IPS DF 4.7 (cell line): ENCODE measurements around the gene ADGRD1.
"Not testable (repeated sequence)": the region's sequence is repeated elsewhere in the genome, so short reads cannot be mapped to it uniquely, and the experiment has no call there.

ENCODE experiments used
- DNase-seq: peaks from one replicate; pipeline ENCODE4 v3.0.0-alpha.2; 2013; ENCODE audit warnings: low spot score; ENCODE audit errors: extremely low read depth

Gene ADGRD1

DNA sequence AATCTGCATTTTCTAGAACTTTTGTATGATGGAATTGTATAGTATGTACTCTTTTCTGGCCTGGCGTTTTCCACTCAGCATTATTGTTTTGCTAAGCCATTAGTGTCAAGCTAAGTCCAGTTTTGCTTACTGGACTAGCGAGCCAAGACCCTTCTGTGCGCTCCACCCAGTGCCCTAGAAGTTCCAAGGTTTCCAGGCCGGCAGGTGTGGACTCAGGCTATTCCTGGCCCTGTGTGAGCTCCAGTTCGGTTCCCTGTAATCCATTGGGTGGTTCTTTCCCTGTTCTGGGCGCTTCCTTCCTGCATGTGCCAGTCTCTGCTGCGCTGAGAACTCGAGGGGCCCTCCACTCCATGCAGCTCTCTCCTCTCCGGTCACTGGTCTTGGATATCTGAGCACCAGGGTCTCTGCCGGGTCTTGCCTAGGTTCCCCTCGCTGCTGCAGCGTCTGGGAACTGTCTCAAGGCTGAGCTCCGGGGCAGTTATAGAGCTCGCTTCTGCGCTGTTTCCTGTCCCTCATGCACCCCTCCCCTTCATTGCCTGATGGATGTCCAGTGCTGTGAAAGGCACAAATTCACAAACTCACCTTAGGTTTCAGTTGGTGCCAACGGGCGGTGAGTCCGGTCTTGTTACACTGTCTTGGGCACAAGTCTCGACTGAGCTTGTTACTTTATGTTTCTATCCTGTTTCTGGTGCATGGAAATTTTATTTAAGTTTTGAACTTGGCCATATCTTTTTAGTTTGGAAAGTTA is 100.8 kb downstream of the ADGRD1 start:
- no peak for DNase-seq

DNA sequence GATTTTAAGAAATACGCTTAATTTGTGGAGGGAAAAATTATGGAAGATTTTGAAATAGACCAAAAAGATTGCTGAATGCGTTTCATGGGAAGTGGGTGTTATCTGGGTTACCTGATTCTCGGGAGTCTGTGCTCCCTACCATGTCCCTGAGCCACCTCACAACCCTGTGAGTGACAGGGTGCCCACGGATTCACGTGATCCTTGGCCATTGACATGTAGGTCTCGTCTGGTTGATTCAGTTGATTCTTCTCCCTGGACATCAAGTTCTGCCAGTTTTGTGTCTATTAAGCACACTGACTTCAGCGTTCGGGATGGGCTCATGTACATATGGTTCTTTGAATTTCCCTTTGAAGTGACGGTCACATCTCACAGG is 101.4 kb downstream of the ADGRD1 start:
- no peak for DNase-seq

DNA sequence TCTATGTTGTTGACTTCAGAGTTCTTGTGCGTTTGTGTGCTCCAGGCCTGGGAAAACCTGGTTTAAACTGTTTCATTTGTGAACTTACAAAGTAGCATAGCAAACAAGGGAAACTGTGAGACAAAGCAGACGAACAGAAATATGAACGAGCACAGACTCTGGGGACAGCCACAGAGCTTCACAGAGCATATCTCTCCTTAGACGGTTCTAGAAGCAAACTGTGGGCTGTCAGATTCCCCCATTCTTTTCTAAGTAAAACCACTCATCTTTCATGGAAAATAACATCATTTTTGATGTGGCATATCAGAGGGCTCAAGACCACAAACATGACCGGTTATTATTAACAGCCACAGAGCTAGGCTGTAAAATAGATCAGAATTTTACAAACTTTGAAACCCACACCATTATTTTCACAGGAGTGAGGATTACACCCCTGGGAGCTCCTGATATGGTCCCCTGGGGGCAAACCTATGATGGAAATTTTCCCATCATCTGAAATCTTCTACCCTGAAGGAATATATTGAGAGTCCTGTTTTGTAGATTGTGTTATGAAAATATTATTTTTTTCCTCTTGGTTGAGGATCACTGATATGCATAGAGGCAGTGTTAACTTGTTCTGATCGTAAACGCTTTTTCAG is 102.0 kb downstream of the ADGRD1 start:
- DNase-seq, result no peak

DNA sequence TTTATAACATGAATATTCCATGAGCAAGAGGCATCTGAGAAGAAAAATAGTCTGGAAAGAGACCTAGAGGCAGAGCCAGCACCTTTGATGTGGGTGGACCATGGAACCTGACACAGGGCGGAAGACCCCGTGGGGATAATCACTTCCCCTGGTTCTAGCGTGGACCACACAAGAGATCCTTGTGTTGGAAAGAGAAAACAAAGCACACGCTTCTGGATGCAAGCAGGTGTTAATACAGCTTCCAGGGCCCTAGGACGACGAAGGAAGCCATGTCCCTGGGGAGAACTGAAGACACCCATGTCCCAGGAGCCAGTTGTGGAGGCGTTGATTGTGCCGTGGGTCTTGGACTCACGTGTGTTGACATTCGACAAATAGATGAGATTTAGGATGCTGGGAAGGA is 102.9 kb downstream of the ADGRD1 start:
- DNase-seq, result no peak

DNA sequence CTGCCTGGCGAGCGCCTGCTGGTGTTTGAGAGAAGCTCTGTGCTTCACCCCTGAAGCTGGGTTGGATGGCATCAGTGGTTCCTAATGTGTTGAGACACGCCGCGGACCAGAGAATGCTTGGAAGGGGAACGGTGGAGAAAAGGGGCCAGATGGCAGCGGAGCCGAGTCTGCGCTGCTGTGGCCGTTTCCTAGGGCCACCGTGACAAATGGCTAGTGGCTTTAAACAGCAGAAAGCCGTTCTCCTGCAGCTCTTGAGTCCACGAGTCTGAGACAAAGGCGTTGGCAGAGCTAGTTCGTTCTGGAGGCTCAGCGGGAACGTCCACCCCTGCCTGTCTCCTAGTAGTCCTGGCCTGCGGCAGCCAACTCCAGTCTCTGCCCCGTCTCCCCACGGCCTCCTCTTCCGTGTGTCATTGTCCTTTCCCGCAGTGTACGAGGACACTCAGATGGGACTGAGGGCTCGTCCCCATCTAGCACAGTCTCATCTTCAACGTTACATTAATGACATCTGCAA is 103.6 kb downstream of the ADGRD1 start:
- no peak for DNase-seq

DNA sequence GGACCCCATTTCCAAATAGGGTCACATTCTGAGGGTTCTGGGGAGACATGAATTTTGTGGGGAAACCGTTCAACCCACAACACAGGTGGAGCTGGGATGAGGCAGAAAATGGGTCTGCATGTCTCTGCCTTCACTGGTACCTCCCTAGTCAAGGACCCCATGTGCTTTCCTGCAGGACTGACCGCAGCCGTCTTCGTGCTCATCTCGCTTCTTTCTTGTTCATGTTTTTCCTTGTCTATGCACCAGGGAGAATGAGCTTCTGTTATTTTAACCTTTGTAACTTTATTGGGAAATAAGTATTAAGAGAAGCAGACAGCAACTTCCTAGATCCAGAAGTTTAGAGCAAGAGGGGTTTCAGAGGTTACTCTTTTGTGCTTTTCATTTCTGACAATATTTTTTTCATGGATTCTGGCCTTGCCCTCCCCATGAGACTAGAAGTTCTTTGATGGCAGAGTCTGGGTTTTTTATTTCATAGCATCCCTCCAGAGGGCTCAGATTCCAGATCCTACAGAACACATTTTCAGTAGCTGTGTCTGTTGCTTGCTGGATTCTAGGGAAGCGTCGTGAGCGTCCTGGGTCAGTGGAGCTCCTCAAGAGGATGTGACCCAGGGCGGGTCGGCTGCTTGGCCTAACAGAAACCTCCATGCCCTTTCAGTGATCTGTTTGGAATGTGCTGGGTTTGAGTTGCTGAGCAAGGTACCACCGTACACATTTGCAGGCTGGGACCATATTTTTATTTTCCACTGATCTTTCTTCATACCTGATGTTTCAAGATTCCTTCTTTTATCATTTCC is 104.2 kb downstream of the ADGRD1 start:
- DNase-seq, result no peak

DNA sequence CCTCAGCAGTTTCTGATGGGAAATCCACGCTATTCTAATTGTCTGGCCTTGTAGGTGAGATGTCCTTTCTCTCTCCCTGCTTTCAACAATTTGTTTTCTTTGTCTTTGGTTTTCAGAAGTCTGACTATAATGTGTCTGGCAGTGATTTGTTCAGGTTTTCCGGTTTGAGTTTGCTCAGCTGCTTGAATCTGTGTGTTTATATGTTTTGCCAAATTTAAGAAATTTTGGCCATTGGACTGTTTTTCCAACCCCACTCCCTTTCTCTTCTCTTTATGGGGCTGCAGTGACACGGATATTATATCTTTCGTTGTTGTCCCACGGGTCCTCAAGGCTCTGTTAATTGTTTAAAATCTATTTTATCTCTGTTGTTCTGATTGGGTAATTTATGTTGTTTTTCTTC is 105.0 kb downstream of the ADGRD1 start:
- DNase-seq, result no peak

DNA sequence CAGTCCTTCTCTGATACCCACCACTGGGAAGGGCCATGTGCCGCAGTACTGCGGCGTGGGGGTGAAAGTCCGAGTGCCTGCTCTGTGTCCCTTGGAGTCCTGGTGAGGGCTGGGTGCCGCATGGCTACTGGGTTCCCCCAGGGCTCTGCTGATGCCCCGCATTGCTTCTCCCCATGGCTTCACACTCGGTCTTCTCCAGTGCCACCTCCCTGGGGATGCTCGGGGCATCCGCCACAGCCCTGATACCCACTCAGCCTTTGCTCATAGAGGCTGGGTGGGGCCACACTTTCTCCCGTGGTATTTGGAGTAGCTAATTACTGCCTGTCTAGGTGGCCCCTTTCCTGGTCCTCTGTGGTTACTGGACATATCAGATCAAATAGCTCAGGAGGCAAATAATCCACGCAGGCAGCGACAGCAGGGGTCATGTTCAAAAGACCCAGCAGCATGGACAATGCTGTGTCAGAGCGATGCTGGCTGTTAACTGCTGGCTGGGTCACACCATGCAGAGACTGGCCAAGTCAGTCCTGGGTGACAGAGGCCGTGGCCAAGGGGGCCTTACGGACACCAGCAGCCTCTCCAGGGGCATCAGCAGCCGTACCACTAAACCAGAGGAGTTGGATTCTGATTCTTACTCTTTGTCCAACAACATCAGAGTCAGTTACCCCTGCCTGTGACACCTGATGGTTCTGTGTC is 106.5 kb downstream of the ADGRD1 start:
- no peak for DNase-seq

DNA sequence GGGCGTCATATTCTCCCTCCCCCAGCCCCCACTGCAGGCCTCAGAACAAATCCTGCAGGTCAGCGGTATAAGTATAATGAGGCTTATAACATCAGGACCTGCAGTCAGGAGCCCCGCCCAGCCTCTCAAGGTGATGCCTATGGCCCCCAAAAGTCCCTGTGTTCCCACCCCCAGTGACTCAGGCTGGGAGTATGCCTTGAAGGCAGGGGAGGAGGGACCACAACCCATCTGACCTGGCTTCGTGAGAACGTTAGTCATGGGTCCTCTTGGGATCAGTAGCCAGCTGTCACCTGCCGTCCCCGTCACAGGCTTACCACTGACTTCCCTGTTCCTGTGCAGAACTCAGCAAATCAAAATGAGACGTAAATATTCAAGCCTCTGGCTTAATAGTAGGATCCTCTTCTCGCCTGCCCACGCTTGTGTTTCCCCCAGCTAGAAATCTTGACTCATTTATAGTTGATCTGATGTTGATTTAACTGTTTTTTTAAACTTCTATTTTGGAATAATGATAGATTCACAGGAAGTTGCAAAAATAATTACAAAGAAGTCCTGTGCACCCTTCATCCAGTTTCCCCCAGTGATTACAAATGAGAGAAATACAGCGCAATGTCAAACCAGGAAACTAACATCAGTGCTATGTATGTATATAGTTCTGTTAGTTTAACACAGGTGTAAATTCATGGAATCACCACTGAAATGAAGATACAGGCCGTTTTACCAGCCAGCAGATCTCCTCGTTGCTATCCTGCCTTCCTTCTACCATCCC is 107.5 kb downstream of the ADGRD1 start:
- no peak for DNase-seq

DNA sequence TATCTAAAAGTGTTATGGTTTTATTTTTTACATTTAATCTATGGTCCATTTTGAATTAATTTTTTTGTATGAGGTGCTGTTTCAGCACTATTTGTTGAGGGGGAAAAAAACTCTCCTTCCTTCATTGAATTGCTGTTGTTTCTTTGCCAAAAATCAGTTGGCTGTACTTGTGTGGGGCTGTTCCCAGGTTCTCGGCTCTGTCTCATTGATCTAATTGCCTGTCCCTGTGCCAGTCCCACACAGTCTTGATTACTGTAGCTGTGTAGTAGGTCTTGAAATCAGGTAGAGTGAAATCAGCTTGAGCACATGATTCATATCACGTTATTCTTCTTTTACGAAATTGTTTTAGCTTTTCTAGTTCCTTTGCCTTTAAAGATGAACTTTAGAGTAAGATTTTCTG is 109.7 kb downstream of the ADGRD1 start:
- DNase-seq, result no peak

DNA sequence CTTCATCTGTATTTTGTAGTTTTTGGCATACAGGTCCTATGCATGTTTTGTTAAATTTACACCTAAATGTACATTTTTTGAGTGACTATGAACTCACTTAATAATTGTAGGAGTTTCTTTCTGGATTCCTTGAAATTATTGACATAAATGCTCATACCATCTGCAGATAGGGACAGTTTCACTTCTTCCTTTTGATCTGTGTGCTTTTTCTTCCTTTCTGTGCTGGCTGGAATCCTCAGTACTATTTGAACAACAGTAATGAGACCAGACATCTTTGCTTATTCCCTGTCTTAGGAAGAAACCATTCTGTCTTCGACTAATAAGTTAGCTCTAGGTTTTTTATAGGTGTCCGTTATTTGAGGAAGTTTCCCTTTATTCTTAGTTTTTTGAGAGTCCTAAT is 110.3 kb downstream of the ADGRD1 start:
- no peak for DNase-seq

DNA sequence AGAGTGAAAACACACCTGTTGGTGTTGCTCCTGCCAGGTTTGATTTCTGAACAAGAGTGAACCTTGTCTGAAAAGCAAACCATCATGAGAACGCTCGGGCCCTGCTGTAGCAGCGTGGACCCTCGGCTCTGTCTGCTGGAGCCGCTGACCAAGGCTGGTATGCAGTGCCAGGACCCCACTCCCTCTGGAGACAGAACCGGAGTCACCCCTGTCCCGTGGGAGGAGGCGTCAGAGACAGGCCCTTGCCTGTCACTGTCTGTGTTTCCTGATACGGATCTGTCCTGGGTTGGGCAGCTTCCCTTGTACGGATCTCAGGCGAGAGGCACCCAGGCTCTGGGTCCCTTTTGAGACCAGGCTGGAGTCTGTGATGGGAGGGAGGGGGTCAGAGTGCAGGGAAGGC is 111.6 kb downstream of the ADGRD1 start:
- no peak for DNase-seq

DNA sequence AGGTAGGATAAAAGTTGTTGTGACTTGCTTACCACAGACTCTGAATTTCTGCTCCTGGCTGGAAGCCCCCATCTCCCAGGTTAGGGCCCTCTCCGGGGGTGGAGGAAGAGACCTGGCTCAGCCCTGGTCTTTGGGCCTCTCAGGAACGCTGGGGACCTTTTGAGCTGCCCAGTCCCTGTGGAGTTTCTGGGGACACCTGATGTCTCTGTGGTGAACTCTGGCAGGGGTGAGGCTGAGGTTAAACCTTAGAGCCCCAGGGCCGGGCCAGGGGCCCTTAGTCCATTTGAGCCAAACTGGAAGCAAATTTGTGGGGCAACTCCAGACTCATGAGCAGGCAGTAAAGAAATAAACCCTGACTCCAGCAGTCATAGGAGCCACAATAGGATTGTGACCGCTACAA is 112.1 kb downstream of the ADGRD1 start:
- DNase-seq, result no peak

DNA sequence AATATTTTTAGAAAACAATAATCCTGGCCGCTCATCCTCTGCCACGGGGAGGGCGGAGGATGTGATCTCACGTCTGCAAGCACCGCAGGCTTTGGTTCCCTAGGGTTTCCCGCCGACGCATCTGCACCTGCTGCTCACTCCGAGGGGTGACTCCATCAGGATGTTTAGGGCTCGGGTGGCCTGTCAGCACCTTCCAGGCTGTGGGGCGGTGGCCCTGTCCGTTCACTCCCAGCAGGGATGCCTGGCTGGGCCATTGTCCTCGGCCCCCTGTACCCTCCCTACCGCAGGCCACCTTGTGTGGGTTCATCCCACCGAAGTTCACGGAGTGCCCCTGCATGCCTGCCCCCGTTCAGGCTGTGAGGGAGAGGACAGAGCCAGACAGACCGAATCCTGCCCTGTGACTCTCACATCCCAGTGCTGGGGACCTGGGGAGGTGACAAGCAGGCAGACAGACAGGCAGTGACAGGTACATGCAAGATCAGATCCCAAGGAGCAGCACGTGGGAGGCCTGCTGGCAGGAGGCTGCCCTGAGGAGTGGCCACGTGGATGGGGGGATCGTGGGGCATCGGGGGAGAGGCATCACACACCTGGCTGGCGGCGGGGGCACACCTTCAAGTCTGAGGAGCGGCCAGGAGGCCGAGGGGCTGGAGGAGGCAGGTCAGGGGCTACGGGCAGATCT is 112.6 kb downstream of the ADGRD1 start:
- DNase-seq, result no peak

DNA sequence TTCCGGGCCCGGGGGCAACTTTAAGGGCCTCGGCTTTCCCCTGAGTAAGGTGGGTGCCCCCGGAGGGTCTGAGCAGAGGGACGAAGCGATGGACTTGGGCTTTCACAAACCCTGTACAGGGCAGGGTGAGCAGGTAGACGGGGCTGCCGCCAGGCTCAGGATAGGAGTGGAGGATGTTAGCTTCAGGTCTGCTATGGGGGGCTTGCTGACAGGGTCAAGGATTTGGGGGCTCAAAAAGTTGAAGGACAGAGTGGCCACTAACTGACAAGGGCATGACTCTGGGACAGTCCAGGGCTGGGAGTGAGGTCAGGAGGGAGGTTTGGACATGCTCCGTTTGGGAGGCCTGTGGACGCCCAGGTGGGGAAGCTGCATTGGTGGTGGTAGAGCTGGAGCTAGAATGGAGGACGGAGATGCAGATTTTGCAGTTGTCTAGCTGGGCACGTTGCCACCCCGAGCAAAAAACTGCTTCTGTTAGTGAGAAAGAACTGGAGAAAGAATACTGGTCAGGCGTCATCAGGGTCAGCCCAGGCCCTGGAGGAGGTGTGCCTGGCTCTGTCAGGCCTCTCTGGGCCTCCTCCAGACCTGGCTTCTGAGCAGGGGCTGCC is 113.3 kb downstream of the ADGRD1 start:
- DNase-seq, result no peak

DNA sequence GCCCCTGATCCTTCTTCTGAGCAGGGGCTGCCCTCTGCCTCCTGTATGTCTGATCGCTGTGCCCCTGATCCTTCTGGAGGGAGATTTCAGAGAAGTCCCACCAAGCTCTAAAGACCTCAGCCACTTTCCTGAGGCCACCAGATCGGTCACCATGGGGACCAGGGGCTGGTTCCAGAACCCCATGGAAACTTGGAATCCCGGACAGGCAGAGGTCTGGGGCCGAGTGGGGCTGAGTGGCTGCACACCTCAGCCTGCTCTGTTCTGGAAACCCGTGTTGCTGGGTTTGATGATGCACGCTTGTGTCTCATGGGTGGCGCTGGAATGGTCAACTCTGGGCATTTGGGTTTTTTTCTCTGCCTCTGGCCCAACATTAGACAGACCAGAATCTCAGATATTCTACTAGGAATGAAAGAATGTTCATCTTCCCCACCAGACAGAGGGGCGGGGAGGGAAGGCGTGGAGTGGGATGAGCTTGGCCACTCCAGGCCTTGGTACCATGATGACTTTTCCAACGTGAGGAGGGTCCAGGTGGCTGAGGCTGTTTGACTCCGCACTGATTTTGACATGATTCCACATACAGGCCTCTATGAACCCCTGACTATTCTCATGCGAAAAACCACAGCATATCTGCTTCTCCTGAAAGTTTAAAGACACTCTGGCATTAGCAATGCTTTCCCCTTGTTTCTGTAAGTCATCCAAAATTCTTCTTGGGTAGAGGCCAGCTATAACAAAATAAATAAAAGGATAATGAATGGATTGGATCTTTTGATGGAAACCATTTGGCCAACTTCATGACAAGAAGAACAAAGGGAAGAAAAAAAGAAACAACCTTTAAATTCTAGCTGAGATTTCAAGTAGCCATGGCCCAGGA is 114.5 kb downstream of the ADGRD1 start:
- DNase-seq, result no peak

DNA sequence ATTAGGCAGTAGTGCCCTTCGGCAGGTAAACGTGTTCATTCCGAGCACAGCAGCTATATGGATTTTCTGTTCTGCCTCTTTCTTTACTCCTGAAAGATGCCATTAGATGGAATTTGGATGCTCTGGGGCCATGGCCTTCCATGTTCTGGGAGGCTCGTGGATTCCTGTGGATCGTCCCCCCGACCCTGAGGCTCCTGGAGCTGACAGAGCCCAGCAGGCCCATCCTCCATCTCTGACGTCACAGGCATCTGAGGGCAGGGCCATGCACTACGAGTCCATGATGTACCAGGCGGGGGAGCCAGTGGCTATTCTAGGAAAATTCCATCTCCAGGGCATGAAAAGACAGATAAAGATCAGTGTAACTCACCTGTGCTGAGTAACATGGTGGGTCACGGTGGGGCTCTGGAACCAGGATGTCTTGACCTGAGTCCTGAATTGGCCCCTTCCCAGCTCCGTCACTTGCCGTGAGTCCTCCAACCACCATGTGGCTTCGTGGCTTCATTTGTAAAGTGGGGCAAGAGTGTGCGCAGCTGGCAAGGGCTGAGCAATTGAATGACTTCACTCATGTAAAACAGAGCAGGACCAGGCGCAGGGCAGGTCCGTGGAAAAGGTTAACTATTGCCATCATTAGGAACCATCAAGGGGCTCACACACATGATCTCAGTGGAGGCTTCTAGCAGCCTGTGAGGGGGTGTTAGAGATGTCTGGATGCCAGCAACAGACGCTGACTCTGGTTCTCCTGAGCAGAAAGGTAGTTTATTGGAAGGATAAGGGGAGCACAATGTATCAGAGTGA is 115.4 kb downstream of the ADGRD1 start:
- DNase-seq, result peak; percentile 3

DNA sequence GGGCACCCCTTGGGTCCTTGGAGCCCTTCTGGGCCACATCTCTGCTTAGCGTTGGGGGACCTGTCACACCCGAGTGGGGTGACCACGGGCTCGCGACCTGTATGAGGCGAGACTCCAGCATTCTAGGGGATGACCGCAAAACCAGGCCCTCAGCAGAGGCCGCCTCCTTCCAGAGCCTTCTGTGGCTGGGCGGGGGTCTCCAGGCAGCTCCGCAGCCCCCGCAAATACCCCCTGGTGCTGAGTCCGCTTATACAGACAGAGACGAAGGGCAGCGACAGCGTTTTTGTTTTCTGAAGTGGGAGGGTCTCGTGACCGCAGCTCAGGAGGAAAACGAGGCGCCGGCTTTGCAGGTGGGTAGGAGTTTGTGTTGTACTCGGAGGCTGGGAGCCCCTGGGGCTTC is 116.4 kb downstream of the ADGRD1 start:
- DNase-seq, result not testable (repeated sequence)
